Activated T-helper 9 cell treated with anti-CD3 and anti-CD28 coated beads, Interleukin-2, amount 50 U/mL, for 16 hours (primary cell): ENCODE data around the gene ANAPC2.

Experiments
- DNase-seq: peaks from one replicate; pipeline ENCODE4 v3.0.0-alpha.2; 2020; ENCODE audit warnings: low read depth

The ANAPC2 gene

DNA sequence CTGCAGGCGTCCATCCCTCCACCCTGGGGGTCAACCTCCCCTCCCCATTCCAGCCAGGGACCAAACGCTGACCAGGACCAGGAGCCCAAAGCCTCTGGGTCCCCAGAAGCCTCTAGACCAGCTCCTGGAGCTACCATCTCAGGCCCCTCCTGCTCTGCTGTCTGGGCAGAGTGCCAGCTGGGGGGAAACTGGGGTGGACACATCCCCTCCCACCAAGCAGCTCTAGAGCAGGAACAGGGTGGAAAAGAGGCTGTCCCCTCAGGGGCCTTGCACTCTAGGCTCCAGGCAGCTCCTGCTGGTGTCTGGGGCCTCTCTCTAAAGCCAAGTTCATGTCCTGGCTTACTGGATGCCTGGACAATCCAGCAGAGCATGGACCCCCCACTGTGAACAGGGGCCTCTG lies 4.5 kb upstream of the ANAPC2 start:
- no peak for DNase-seq

- DNase-seq = no peak
Observed at GRCh38 chr9:137192448-137192780, 4.1 kb upstream of the ANAPC2 start.

GRCh38 chr9:137191691-137192447 lies 3.5 kb upstream of the ANAPC2 start:
- no peak for DNase-seq

- no peak for DNase-seq
Observed at GRCh38 chr9:137191245-137191644, 2.9 kb upstream of the ANAPC2 start.

GRCh38 chr9:137190315-137190856 lies 2.0 kb upstream of the ANAPC2 start:
- no peak for DNase-seq

GRCh38 chr9:137189297-137190295 lies 1.2 kb upstream of the ANAPC2 start:
- no peak for DNase-seq

- DNase-seq = no peak
Observed at GRCh38 chr9:137188086-137188489, 272 bp downstream of the ANAPC2 start.

- DNase-seq = no peak
Observed at GRCh38 chr9:137187386-137187785, 974 bp downstream of the ANAPC2 start.

DNA sequence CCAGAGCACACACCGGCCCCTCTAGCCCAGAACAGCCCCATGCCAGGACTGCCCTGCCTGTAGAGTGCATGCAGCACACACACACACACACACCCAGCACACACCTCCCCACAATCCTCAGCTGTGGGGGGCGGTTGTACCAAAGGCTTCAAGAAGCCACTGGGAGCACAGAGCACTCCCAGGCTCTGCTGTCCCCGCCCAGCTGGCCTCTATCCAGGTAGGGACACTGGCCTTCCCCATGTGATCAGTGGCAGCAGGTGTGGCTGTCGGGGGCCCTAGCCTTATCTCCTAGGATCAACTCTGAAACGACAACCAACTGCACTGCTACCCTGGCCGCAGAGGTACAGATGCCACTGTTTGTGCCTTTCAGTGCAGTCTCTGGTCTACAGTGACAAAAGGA lies 2.0 kb downstream of the ANAPC2 start:
- no peak for DNase-seq

- no peak for DNase-seq
Observed at GRCh38 chr9:137185921-137186320, 2.4 kb downstream of the ANAPC2 start.

GRCh38 chr9:137184881-137185660 lies 3.3 kb downstream of the ANAPC2 start:
- no peak for DNase-seq

- DNase-seq = no peak
Observed at GRCh38 chr9:137183980-137184595, 4.3 kb downstream of the ANAPC2 start.

DNA sequence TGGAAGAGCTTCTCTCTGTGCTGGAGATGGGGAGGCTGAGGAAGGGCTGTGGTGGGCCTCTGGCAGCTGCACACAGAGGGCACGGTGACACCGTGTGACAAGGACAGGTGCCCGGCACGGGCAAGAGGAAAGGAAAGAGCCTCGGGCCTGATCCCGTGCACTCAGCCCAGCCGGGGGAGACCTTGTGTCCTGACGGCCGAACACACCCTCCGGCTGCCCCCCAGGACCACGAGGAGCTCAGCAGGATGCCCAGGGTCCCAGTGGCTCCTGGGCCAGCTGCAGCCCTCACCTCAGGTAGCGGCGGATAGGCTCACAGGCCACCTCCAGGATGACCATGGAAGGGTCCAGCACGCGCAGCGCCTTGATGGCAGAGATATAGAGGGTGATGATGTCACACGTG lies 5.5 kb downstream of the ANAPC2 start:
- no peak for DNase-seq

- no peak for DNase-seq
Observed at GRCh38 chr9:137181680-137182079, 6.7 kb downstream of the ANAPC2 start.

GRCh38 chr9:137180491-137180890 lies 7.9 kb downstream of the ANAPC2 start:
- no peak for DNase-seq

- no peak for DNase-seq
Observed at GRCh38 chr9:137179761-137180160, 8.6 kb downstream of the ANAPC2 start.

DNA sequence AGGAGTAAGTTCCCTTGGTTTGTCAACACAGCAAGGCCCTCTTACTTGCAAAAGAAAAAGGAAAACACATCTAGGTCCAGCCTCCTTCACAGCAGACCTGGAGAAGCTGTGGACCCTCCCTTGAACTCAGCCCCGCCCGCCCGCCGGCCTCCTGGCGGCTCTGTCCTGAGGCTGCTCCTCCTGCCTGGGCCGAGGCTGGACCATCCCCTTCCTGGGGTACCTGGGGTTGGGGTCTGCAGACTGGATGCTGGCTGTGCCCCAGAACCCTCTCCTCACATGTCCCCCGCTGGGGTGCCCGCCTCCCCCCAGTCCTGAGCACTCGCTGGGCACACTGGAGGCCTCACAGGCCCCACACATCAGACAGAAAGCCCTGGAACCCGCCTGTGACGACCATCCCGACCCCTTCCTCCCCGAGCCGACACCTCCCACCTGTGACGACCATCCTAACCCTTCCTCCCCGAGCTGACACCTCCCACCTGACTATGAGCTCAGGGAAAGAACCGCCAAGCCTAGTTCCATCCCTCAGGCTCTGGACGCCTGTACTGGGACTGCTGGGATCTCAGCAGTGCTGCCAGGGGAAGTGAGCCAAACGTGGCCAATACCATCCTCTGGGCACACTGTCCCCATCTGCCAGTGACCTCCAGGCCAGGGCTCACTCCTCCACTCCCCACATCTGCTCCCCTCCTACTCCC lies 9.3 kb downstream of the ANAPC2 start:
- no peak for DNase-seq

DNA sequence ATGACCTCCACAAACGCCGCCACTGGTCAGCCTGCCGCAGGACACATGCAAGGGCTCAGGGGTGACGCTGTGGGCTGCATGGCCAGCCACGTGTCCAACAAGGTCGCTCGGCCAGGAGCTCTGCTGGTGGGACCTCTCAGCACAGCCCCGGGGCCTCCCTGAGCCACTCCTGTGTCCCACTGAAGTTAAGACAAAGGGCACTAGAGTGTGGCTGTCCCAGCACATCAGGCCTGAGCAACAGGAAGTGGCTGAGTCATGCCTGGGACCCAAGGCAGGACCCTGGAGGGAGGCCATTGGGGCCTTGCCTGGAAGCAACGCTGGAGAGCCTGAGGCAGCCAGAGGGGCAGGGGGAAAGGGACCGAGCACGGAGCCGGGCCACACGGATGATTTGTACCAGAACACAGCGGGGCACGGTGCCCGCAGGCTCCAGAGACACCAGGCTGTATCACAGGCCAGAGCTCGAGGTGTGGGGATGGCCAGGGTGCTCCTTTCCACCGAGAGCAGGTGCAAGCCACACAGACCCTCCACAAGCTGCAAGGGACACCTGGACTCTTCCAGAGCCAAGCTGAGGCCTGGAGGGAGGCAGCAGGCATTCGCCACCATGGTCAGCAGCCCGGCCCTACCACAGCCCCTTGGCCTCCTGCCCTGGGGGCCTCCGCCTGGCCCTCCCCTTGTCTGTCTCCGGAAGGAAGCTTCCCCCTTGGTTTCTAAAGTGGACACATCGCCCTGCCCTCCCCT lies 10.0 kb downstream of the ANAPC2 start:
- DNase-seq = no peak

DNA sequence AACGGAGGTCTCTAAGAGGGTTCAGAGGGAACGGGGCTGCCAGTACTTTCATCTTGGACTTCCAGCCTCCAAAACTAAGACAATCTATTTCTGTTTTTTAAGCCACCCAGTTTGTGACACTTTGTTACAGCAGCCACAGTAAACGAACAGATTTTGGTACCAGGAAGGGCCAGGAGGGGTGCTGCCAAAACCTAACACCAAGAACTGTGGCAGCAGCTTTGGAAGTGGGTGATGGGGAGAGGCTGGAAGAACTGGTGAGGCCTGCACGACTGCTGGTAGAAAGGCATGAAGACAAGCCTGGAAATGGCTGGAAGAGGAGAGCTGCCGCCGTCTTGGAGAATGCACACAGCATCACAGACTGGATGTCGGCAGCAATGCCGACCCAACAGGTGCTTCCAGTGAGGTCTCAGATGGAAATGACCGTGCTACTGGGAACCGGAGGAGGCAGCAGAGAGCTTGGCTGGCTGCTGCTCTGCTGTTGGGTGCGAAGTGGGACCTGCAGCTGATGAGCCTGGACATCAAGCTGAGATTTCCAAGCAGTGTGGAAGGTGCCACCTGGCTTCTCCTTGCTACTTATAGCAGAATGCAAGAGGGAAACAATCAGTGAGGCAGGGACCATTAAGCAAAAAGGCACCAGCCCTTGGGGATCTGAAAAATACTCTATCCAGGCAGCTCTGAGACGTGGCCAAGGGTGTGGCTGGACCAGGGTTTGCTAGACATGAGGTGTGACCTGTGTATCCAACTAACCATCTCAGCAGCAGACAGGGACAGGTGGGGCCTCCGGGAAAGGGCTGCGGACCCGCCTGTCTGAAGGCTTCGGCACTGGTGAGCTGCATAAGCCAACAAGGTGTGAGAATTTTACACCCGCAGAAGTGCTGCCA lies 11.8 kb downstream of the ANAPC2 start:
- DNase-seq = no peak
